ENCODE data around the gene GSE1. TPM values are rescaled to one million over a fixed set of nuclear protein-coding genes. Genes with fewer than 3 reads are reported as not detected.

The GSE1 gene
- total and polyA plus RNA-seq, 9 donors: 32.9 to 212 (median 91.4) TPM

DNA sequence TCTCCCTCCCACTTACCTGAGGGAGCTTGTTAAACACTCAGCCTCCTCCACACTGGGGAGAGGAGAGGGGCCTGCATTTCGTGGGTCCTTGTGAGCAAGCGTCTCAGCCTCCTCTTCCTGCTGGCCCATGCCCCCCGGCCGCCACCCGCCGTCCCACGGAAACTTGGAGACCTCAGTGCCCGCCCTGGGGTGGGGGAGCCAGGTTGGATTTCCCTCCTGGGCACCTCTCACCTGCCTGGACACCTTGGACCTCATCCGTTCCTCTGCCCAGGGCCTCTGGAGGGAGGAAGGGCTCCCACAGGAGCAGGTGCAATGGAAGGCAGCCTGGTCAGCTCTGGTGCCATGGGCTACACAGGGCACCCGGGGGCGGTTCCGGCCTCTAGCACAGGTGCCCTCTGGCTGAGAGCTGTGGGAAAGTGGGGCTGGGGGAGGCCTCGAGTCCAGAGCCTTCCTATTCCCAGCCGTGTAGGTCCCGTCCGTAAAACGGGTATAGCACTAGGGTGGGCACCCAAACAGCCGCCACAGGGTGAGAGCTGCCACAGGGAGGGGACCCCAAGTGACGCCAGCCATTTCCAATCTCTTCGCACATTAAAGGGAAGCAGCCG, 11.0 kb downstream of the GSE1 start:
- no peak for DNase-seq
- WGBS, 3 donors: 90 to 95% (median 90%) methylated on average over 21 of the region's 21 CpGs
- Histone ChIP-seq H3K4me3 (no peak overlapping the region), H3K27ac (no peak overlapping the region), H3K4me1 (ENCODE audit: insufficient read depth) (peaks cover 8% of the 10 kb centered on the region), H3K36me3 (no peaks in the 10 kb centered on the region), H3K9me3 (no peaks in the 10 kb centered on the region), H3K27me3 (no peaks in the 10 kb centered on the region)
- intact Hi-C loops (cut with DNase I): no loop called here
- TF ChIP-seq POLR2A (IDR thresholded peaks at IDR 0.05) (no peak), EP300 (IDR thresholded peaks at IDR 0.05) (no peak)
- TF ChIP-seq, protein P1, sequence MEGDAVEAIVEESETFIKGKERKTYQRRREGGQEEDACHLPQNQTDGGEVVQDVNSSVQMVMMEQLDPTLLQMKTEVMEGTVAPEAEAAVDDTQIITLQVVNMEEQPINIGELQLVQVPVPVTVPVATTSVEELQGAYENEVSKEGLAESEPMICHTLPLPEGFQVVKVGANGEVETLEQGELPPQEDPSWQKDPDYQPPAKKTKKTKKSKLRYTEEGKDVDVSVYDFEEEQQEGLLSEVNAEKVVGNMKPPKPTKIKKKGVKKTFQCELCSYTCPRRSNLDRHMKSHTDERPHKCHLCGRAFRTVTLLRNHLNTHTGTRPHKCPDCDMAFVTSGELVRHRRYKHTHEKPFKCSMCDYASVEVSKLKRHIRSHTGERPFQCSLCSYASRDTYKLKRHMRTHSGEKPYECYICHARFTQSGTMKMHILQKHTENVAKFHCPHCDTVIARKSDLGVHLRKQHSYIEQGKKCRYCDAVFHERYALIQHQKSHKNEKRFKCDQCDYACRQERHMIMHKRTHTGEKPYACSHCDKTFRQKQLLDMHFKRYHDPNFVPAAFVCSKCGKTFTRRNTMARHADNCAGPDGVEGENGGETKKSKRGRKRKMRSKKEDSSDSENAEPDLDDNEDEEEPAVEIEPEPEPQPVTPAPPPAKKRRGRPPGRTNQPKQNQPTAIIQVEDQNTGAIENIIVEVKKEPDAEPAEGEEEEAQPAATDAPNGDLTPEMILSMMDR (IDR thresholded peaks at IDR 0.05): no peak

DNA sequence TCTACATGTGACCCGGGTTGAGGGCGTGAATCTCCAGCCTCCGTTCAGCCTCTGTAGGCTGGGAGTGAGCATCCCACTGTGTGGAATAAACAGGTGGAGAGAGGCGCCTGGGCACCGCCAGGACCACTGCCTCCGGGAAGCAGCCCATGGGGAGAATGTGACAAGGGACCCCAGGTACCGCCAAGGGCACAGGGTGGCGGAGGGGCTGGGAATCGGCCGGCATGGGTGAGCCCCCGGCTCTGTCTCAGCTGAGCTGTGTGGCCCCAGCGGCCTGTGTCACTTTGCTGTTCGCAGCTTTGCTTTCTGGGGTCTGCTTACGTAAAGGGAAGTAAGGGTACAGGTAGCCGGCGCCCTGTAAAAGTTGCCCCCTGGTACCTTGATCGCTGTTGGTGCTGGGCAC, 11.5 kb downstream of the GSE1 start:
- Histone ChIP-seq H3K4me3 (no peak overlapping the region), H3K36me3 (no peaks in the 10 kb centered on the region), H3K4me1 (ENCODE audit: insufficient read depth) (peaks cover 8% of the 10 kb centered on the region), H3K9me3 (no peaks in the 10 kb centered on the region), H3K27ac (no peak overlapping the region), H3K27me3 (no peaks in the 10 kb centered on the region)
- DNase-seq: no peak
- intact Hi-C loops (cut with DNase I): no loop called here
- TF ChIP-seq, protein P1 (IDR thresholded peaks at IDR 0.05): no peak
- no peak for TF ChIP-seq POLR2A (IDR thresholded peaks at IDR 0.05)
- no peak for TF ChIP-seq EP300 (IDR thresholded peaks at IDR 0.05)
- 95 to 98% (median 96%) methylated on average over 17 of the region's 17 CpGs for WGBS, 3 donors

DNA sequence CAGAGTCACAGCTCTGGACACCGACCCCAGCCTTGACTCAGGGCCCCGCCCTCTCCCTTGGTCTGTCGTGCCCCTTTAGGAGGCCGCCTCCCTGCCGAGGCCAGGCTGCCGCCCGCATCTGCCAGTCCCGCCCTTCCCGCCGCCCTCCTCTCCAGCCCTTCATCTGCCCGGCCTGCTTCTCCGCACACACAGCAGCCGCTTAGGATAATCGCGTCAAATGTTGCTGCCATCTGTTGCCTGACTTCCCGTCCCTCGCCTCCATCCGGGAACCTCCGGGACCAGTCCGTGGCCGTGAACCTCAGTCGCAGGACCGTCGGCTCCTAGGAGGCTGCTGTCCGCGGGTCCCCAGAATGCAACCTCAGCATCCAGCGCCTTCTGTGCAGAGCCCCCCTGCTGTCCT, 11.9 kb downstream of the GSE1 start:
- Histone ChIP-seq H3K27me3 (no peaks in the 10 kb centered on the region), H3K4me3 (no peak overlapping the region), H3K27ac (no peak overlapping the region), H3K4me1 (ENCODE audit: insufficient read depth) (peaks cover 8% of the 10 kb centered on the region), H3K36me3 (no peaks in the 10 kb centered on the region), H3K9me3 (no peaks in the 10 kb centered on the region)
- WGBS, 3 donors: 90 to 94% (median 94%) methylated on average over 27 of the region's 27 CpGs
- TF ChIP-seq POLR2A (IDR thresholded peaks at IDR 0.05): no peak
- TF ChIP-seq, protein P1 (IDR thresholded peaks at IDR 0.05): no peak
- no peak for TF ChIP-seq EP300 (IDR thresholded peaks at IDR 0.05)
- intact Hi-C loops (cut with DNase I): no loop called here
- no peak for DNase-seq

DNA sequence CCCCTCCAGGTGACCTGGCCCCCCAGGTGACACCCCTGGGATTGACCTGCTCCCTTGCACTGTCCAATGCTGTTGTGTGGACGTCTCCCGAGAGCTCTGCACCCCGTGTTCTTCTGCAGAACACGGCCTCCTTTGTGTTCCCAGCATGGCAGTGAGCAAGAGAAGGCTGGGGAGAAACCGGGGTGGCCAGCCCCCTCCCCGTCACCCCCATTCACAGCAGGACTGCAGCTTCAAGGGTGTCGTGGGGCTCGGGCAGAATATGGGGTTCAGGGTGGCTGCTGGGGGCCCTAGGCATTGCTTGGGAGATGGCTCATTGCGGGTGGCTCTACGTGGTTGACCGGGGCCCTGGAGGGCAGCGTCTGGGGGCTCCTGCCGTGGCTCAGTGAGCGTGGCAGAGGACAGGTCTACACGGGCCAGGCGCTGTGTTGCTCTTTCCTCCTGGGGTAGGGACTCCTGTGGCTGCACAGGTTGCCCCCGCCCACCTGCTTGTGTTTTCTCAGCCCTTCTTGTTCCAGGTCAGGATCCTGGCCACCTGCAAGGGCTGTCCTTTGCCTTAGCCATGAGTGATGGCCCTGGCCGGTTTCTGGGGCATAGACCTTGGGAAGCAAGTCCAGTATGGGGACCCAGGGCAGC, 12.5 kb downstream of the GSE1 start:
- H3K9me3 ChIP-seq: no peaks in the 10 kb centered on the region
- no peaks in the 10 kb centered on the region for H3K36me3 ChIP-seq
- DNase-seq: no peak
- H3K4me3 ChIP-seq: no peak overlapping the region
- H3K27me3 ChIP-seq: no peaks in the 10 kb centered on the region
- TF ChIP-seq, protein P1 (IDR thresholded peaks at IDR 0.05): no peak
- TF ChIP-seq POLR2A (IDR thresholded peaks at IDR 0.05) (no peak), EP300 (IDR thresholded peaks at IDR 0.05) (no peak)
- intact Hi-C loops (cut with DNase I): no loop called here
- H3K27ac ChIP-seq: no peak overlapping the region
- 91 to 92% (median 91%) methylated on average over 18 of the region's 18 CpGs for WGBS, 3 donors
- H3K4me1 ChIP-seq (ENCODE audit: insufficient read depth): peaks cover 8% of the 10 kb centered on the region
